GM10266 (cell line): Measurements from ENCODE around the gene ZIC1.

Experiments used
- DNase-seq: peaks from one replicate; pipeline ENCODE4 v3.0.0; 2012; ENCODE audit errors: extremely low spot score
- CTCF ChIP-seq: IDR thresholded peaks from 2 replicates; pipeline ENCODE4 v1.5.1; 2012; ENCODE audit warnings: mild to moderate bottlenecking, low read depth; ENCODE audit not compliant: control insufficient read depth, insufficient read depth; ENCODE audit errors: missing control alignments

Gene ZIC1

GRCh38 chr3:147403511-147403910 is 5.7 kb upstream of the ZIC1 start:
- no peak for DNase-seq
- no peak for TF ChIP-seq CTCF

- DNase-seq, result no peak
Observed at GRCh38 chr3:147404000-147404799, 5.0 kb upstream of the ZIC1 start.

GRCh38 chr3:147404800-147405230 is 4.3 kb upstream of the ZIC1 start:
- no peak for TF ChIP-seq CTCF
- no peak for DNase-seq

More at GRCh38 chr3:147404000-147404799, 5.0 kb upstream of the ZIC1 start:
- TF ChIP-seq CTCF, result no peak

GRCh38 chr3:147405231-147406027 is 3.7 kb upstream of the ZIC1 start:
- TF ChIP-seq CTCF, result no peak
- no peak for DNase-seq

- DNase-seq, result no peak
- no peak for TF ChIP-seq CTCF
Observed at GRCh38 chr3:147406028-147406931, 2.9 kb upstream of the ZIC1 start, which contains the start of gene ZIC4. Gene ZIC4 (minus strand): TSS chr3:147406543. CDS start chr3:147402797, 3,746 bp downstream.

DNA sequence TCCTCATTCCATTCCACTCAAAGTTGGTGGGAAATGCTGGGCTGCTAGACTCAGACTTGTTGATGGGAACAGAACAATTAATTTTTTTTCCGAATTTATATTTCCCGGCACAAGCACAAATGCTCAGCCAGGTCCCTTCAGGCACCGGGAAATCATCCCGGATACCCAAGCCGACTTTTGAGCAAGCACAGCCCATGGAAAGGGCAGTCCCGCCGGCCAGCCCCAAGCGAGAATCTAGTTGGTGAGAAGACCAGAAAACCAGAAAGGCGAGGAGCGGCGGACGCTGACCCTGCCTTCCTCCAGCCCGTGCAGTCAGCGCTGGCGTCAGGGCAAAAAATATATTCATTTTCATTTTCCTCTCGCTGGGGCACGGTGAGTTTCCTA is 2.1 kb upstream of the ZIC1 start:
- no peak for TF ChIP-seq CTCF

More for the DNA sequence above, 2.1 kb upstream of the ZIC1 start:
- no peak for DNase-seq
